HL-60 (cell line): ENCODE measurements around the gene NECTIN2.
"Not testable (repeated sequence)": the region's sequence is repeated elsewhere in the genome, so short reads cannot be mapped to it uniquely, and the experiment has no call there.

ENCODE experiments used
- GABPA ChIP-seq: IDR thresholded peaks from 2 replicates; pipeline ENCODE4 v1.6.1; 2012; ENCODE audit warnings: low read depth
- POLR2AphosphoS5 ChIP-seq: IDR thresholded peaks from 2 replicates; pipeline ENCODE4 v1.6.1; 2012; ENCODE audit warnings: low read depth
- TF ChIP-seq, protein P1 (sequence below): IDR thresholded peaks from one replicate; pipeline ENCODE4 v1.5.1; 2011; ENCODE audit warnings: low read length, control low read depth, inconsistent platforms; ENCODE audit not compliant: insufficient read depth
- TF ChIP-seq, protein P2 (sequence below): IDR thresholded peaks from 2 replicates; pipeline ENCODE4 v1.6.1; 2012; ENCODE audit warnings: low read depth; ENCODE audit not compliant: insufficient replicate concordance

DNA sequence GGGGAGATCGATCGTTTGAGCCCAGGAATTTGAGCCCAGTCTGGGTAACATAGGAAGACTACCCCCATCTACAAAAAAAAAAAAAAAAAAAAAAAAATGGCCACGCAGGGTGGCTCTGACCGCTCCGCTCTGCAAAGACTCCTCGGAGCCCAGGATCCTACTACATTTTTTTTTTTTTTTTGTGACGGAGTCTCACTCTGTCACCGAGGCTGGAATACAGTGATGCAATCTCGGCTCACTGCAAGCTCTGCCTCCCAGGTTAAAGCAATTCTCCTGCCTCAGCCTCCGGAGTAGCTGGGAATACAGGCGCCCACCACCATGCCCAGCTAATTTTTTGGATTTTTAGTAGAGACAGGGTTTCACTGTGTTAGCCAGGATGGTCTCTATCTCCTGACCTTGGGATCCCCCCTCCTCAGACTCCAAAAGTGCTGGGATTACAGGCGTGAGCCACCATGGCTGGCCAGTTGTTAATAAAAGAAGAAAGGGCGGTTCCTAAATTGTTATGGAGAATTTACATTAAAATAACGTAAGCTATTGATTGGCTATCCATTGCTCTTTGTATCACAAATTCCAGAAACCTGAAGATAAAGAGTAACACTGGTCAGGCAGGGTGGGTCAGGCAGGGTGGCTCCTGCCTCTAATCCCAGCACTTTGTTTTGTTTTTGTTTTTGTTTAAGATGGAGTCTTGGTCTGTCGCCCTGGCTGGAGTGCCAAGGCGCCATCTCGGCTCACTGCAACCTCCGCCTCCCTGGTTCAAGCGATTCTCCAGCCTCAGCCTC is 36.7 kb downstream of the NECTIN2 start:
- TF ChIP-seq, protein P1, sequence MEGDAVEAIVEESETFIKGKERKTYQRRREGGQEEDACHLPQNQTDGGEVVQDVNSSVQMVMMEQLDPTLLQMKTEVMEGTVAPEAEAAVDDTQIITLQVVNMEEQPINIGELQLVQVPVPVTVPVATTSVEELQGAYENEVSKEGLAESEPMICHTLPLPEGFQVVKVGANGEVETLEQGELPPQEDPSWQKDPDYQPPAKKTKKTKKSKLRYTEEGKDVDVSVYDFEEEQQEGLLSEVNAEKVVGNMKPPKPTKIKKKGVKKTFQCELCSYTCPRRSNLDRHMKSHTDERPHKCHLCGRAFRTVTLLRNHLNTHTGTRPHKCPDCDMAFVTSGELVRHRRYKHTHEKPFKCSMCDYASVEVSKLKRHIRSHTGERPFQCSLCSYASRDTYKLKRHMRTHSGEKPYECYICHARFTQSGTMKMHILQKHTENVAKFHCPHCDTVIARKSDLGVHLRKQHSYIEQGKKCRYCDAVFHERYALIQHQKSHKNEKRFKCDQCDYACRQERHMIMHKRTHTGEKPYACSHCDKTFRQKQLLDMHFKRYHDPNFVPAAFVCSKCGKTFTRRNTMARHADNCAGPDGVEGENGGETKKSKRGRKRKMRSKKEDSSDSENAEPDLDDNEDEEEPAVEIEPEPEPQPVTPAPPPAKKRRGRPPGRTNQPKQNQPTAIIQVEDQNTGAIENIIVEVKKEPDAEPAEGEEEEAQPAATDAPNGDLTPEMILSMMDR = not testable (repeated sequence)
- not testable (repeated sequence) for TF ChIP-seq POLR2AphosphoS5, GABPA
- TF ChIP-seq, protein P2, sequence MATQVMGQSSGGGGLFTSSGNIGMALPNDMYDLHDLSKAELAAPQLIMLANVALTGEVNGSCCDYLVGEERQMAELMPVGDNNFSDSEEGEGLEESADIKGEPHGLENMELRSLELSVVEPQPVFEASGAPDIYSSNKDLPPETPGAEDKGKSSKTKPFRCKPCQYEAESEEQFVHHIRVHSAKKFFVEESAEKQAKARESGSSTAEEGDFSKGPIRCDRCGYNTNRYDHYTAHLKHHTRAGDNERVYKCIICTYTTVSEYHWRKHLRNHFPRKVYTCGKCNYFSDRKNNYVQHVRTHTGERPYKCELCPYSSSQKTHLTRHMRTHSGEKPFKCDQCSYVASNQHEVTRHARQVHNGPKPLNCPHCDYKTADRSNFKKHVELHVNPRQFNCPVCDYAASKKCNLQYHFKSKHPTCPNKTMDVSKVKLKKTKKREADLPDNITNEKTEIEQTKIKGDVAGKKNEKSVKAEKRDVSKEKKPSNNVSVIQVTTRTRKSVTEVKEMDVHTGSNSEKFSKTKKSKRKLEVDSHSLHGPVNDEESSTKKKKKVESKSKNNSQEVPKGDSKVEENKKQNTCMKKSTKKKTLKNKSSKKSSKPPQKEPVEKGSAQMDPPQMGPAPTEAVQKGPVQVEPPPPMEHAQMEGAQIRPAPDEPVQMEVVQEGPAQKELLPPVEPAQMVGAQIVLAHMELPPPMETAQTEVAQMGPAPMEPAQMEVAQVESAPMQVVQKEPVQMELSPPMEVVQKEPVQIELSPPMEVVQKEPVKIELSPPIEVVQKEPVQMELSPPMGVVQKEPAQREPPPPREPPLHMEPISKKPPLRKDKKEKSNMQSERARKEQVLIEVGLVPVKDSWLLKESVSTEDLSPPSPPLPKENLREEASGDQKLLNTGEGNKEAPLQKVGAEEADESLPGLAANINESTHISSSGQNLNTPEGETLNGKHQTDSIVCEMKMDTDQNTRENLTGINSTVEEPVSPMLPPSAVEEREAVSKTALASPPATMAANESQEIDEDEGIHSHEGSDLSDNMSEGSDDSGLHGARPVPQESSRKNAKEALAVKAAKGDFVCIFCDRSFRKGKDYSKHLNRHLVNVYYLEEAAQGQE = not testable (repeated sequence)
